Colonic mucosa (tissue), 4 donors: ENCODE measurements around the gene LDB3. TPM values are rescaled to one million over a fixed set of nuclear protein-coding genes. Genes with fewer than 3 reads are reported as not detected.

Experiments
- DNase-seq: peaks from one replicate; pipeline ENCODE4 v3.0.0-alpha.2; 2020
- H3K27ac ChIP-seq: fragments of 200-600 bp; one replicate; pipeline ENCODE4 v1.8.0; 2021
- H3K27me3 ChIP-seq: fragments of 200-600 bp; one replicate; pipeline ENCODE4 v1.8.0; 2021
- H3K36me3 ChIP-seq: fragments of 200-600 bp; one replicate; pipeline ENCODE4 v1.8.0; 2021
- H3K4me1 ChIP-seq: fragments of 200-600 bp; one replicate; pipeline ENCODE4 v1.8.0; 2021; ENCODE audit warnings: mild to moderate bottlenecking
- H3K4me3 ChIP-seq: fragments of 200-600 bp; one replicate; pipeline ENCODE4 v1.8.0; 2021
- H3K9ac ChIP-seq, 2 donors: one replicate each; pipeline ENCODE4 v1.7.0; 2013; ENCODE audit warnings: control low read depth in 2 of 2, low read depth in 2 of 2, low read length in 2 of 2
- H3K9me3 ChIP-seq: fragments of 200-600 bp; one replicate; pipeline ENCODE4 v1.8.0; 2021
- intact Hi-C: fragments of 100-400 bp; cut with DNase I; formaldehyde crosslinking; loops from one replicate; pipeline ENCODE4 v1.14.1; 2022
- total RNA-seq, 2 donors: library from RNA; stranded (reverse); fragmentation: NEBNext Ultra II Directional in 1 of 2; extraction: Animal tissue kit (Norgen Biotek cat#: 25700) in 1 of 2; gene quantifications; one replicate each; pipeline ENCODE4 v1.2.1, GENCODE V29; 2021
- TF ChIP-seq, protein P1 (sequence below): fragments of 200-600 bp; IDR thresholded peaks from one replicate; pipeline ENCODE4 v1.8.0; 2022; ENCODE audit warnings: antibody characterized with exemption, mild to moderate bottlenecking
- donor health status: healthy.
- donor health status: DM: no; HTN: no; CAD: no.
- donor health status: DM: no; HTN: no; CAD: no.

Gene LDB3
- total RNA-seq, 2 donors from 2014 or later: 0.72 to 4.7 TPM

DNA sequence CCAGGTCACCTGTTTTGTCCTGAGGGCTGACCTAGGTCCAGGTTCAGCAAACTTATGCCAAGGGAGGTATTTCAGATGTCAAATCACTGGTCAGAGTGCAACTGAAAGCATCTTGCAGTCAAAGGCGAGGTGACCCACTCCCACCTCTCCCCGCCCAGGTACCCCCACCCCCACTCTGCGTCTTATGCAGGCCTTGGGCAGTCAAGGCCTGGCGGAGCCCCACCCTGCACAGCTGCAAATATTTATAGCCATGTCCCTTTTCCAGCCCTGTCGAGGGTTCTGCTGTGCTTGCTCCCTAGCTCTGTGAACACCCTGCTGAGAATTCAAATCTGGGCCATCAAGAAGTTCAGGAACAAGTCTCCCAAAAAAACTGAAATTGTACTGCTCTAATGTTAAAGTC, 47.5 kb downstream of the LDB3 start:
- no peaks in the 10 kb centered on the region for H3K36me3 ChIP-seq
- H3K9me3 ChIP-seq: no peaks in the 10 kb centered on the region
- H3K4me3 ChIP-seq: no peak overlapping the region
- TF ChIP-seq, protein P1, sequence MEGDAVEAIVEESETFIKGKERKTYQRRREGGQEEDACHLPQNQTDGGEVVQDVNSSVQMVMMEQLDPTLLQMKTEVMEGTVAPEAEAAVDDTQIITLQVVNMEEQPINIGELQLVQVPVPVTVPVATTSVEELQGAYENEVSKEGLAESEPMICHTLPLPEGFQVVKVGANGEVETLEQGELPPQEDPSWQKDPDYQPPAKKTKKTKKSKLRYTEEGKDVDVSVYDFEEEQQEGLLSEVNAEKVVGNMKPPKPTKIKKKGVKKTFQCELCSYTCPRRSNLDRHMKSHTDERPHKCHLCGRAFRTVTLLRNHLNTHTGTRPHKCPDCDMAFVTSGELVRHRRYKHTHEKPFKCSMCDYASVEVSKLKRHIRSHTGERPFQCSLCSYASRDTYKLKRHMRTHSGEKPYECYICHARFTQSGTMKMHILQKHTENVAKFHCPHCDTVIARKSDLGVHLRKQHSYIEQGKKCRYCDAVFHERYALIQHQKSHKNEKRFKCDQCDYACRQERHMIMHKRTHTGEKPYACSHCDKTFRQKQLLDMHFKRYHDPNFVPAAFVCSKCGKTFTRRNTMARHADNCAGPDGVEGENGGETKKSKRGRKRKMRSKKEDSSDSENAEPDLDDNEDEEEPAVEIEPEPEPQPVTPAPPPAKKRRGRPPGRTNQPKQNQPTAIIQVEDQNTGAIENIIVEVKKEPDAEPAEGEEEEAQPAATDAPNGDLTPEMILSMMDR: no peak
- peaks cover 3% of the 10 kb centered on the region for H3K4me1 ChIP-seq
- no peak for DNase-seq
- H3K27me3 ChIP-seq: no peaks in the 10 kb centered on the region
- intact Hi-C loops: no loop called here
- no peak overlapping the region for H3K9ac ChIP-seq
- no peak overlapping the region for H3K27ac ChIP-seq

GRCh38 chr10:86716466-86716865, 48.2 kb downstream of the LDB3 start:
- Histone ChIP-seq H3K36me3 (no peaks in the 10 kb centered on the region), H3K4me1 (peaks cover 3% of the 10 kb centered on the region), H3K27ac (no peak overlapping the region), H3K9ac (no peak overlapping the region), H3K27me3 (no peaks in the 10 kb centered on the region), H3K4me3 (no peak overlapping the region), H3K9me3 (no peaks in the 10 kb centered on the region)
- TF ChIP-seq, protein P1: no peak
- intact Hi-C loops: no loop called here
- no peak for DNase-seq

DNA sequence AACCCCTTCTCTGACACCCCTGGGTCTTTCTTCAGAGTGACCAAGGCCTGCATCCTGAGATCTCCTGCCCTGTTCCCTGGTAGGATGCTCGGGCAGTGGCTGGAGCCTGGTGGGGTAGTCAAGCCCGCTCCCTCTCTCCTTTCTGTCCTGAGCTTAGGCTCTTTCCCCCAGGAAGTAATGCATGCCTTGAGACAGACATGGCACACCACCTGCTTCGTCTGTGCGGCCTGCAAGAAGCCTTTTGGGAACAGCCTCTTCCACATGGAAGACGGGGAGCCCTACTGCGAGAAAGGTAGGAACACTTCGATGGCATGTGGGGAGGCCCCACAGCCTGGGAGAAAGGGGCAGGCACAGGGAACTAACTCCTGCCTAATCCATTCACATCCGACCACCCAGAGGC, 50.2 kb downstream of the LDB3 start:
- H3K4me3 ChIP-seq: no peak overlapping the region
- no peaks in the 10 kb centered on the region for H3K27me3 ChIP-seq
- DNase-seq: no peak
- no peak overlapping the region for H3K9ac ChIP-seq
- H3K27ac ChIP-seq: no peak overlapping the region
- TF ChIP-seq, protein P1: no peak
- H3K36me3 ChIP-seq: no peaks in the 10 kb centered on the region
- no peaks in the 10 kb centered on the region for H3K4me1 ChIP-seq
- H3K9me3 ChIP-seq: no peaks in the 10 kb centered on the region
- intact Hi-C loops: no loop called here

DNA sequence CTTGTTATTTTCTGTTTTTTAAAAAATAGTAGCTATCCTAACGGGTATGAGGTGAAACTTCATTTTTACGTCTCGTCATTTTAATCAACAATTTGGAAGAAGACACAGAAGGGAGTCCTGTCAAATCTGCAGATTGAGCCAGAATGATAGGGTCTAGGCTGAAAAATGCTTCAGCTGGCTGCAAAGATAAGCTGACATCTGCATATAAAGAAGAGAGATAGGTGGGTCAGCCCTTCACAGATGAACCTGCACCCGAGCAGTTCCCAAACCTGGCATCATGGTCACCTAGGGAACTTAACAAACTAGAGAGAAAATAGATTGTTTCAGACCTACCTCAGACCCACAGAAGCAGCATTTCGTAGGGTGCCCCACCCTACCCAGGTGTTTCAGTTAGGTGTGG, 52.9 kb downstream of the LDB3 start:
- H3K9me3 ChIP-seq: no peaks in the 10 kb centered on the region
- no peaks in the 10 kb centered on the region for H3K27me3 ChIP-seq
- no peak overlapping the region for H3K9ac ChIP-seq
- intact Hi-C loops: no loop called here
- H3K4me3 ChIP-seq: no peak overlapping the region
- no peaks in the 10 kb centered on the region for H3K4me1 ChIP-seq
- TF ChIP-seq, protein P1: no peak
- no peak overlapping the region for H3K27ac ChIP-seq
- DNase-seq: no peak
- H3K36me3 ChIP-seq: no peaks in the 10 kb centered on the region

DNA sequence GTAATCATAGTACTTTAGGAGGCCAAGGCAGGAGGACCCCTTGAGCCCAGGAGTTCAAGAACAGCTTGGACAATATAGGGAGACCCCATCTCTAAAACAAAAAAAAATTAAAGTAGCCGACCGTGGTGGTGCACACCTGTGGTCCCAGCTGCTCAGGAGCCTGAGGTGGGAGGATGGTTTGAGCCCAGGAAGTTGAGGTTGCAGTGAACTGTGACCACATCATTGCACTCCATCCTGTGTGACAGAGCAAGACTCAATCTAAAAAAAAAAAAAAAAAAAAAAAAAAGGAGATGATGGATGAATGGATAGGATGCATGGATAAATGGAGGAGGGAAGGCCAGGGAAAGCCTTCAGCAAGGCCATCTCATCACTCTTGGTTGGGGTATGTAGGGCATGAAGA, 54.7 kb downstream of the LDB3 start:
- no peak for DNase-seq
- Histone ChIP-seq H3K4me3 (no peak overlapping the region), H3K9me3 (no peaks in the 10 kb centered on the region), H3K4me1 (no peaks in the 10 kb centered on the region), H3K36me3 (no peaks in the 10 kb centered on the region), H3K9ac (no peak overlapping the region), H3K27ac (no peak overlapping the region), H3K27me3 (no peaks in the 10 kb centered on the region)
- TF ChIP-seq, protein P1: no peak
- intact Hi-C loops: no loop called here

GRCh38 chr10:86724445-86724844, 56.1 kb downstream of the LDB3 start:
- Histone ChIP-seq H3K4me1 (no peaks in the 10 kb centered on the region), H3K9me3 (no peaks in the 10 kb centered on the region), H3K9ac (no peak overlapping the region), H3K27me3 (no peaks in the 10 kb centered on the region), H3K36me3 (no peaks in the 10 kb centered on the region), H3K4me3 (no peak overlapping the region), H3K27ac (no peak overlapping the region)
- TF ChIP-seq, protein P1: no peak
- intact Hi-C loops: no loop called here
- DNase-seq: no peak
